T-helper 2 cell treated with Interferon-gamma antibody and Interleukin-4, amounts not matched to agents 5 μg/mL and 100 μg/mL, for 36 hours (primary cell): ENCODE data around the gene TENM4.

Source experiments
- DNase-seq: peaks from one replicate; pipeline ENCODE4 v3.0.0; 2021; ENCODE audit warnings: low spot score
- H3K27ac Mint-ChIP-seq: one replicate; pipeline ENCODE4 v1.8.0; 2021; ENCODE audit warnings: mild to moderate bottlenecking, mixed read lengths
- H3K27me3 Mint-ChIP-seq: one replicate; pipeline ENCODE4 v1.8.0; 2021; ENCODE audit warnings: low read depth, mixed read lengths
- H3K36me3 Mint-ChIP-seq: one replicate; pipeline ENCODE4 v1.8.0; 2021; ENCODE audit warnings: low read depth, mixed read lengths
- H3K4me1 Mint-ChIP-seq: one replicate; pipeline ENCODE4 v1.8.0; 2021; ENCODE audit warnings: low read depth, mixed read lengths
- H3K4me3 Mint-ChIP-seq: one replicate; pipeline ENCODE4 v1.8.0; 2022; ENCODE audit warnings: mild to moderate bottlenecking, moderate library complexity, mixed read lengths
- H3K9me3 Mint-ChIP-seq: one replicate; pipeline ENCODE4 v1.8.0; 2021; ENCODE audit warnings: mixed read lengths

TENM4 gene

GRCh38 chr11:79348976-79349682 lies 91.7 kb downstream of the TENM4 start:
- H3K27ac Mint-ChIP-seq: no peak overlapping the region
- H3K36me3 Mint-ChIP-seq: no peaks in the 10 kb centered on the region
- H3K4me1 Mint-ChIP-seq: no peaks in the 10 kb centered on the region
- no peaks in the 10 kb centered on the region for H3K27me3 Mint-ChIP-seq
- H3K9me3 Mint-ChIP-seq: no peaks in the 10 kb centered on the region
- DNase-seq: no peak
- no peak overlapping the region for H3K4me3 Mint-ChIP-seq

DNA sequence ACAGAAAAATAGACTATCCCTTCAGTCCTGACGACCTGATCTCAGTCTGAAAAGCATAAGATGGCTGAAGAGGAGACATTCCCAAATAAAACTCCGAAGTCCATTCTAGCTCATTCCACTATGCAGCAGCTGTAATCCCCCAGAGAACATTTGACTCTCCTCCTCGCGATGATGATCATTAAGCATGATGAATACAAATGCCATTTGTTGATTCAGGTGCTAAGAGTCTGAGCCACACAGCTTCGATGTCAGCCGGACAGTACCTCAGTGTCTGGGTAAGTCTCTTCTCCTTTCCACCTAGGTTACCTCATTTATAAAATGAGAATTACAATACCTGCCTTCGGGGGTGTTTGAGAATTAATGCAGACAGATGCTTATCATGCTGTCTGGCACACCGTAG lies 94.8 kb downstream of the TENM4 start:
- Mint-ChIP-seq H3K4me3 (no peak overlapping the region), H3K27ac (no peak overlapping the region)
- DNase-seq: no peak

GRCh38 chr11:79344753-79345294 lies 96.0 kb downstream of the TENM4 start:
- no peak for DNase-seq
- no peak overlapping the region for H3K27ac Mint-ChIP-seq
- H3K27me3 Mint-ChIP-seq: no peaks in the 10 kb centered on the region
- H3K4me1 Mint-ChIP-seq: no peaks in the 10 kb centered on the region
- H3K4me3 Mint-ChIP-seq: no peak overlapping the region
- H3K36me3 Mint-ChIP-seq: no peaks in the 10 kb centered on the region
- no peaks in the 10 kb centered on the region for H3K9me3 Mint-ChIP-seq

More for the DNA sequence above, 94.8 kb downstream of the TENM4 start:
- Mint-ChIP-seq H3K36me3 (no peaks in the 10 kb centered on the region), H3K4me1 (no peaks in the 10 kb centered on the region), H3K27me3 (no peaks in the 10 kb centered on the region), H3K9me3 (no peaks in the 10 kb centered on the region)

- H3K27ac Mint-ChIP-seq: no peak overlapping the region
- DNase-seq: no peak
- H3K9me3 Mint-ChIP-seq: no peaks in the 10 kb centered on the region
- no peaks in the 10 kb centered on the region for H3K27me3 Mint-ChIP-seq
- H3K4me1 Mint-ChIP-seq: no peaks in the 10 kb centered on the region
- no peak overlapping the region for H3K4me3 Mint-ChIP-seq
- H3K36me3 Mint-ChIP-seq: no peaks in the 10 kb centered on the region
Measured at GRCh38 chr11:79342686-79343085, 98.1 kb downstream of the TENM4 start.

- H3K9me3 Mint-ChIP-seq: no peaks in the 10 kb centered on the region
- H3K27ac Mint-ChIP-seq: no peak overlapping the region
- H3K27me3 Mint-ChIP-seq: no peaks in the 10 kb centered on the region
- H3K36me3 Mint-ChIP-seq: no peaks in the 10 kb centered on the region
- DNase-seq: no peak
- H3K4me1 Mint-ChIP-seq: no peaks in the 10 kb centered on the region
- no peak overlapping the region for H3K4me3 Mint-ChIP-seq
Measured at GRCh38 chr11:79342236-79342635, 98.6 kb downstream of the TENM4 start.

- no peaks in the 10 kb centered on the region for H3K9me3 Mint-ChIP-seq
- no peaks in the 10 kb centered on the region for H3K4me1 Mint-ChIP-seq
- H3K4me3 Mint-ChIP-seq: no peak overlapping the region
- H3K36me3 Mint-ChIP-seq: no peaks in the 10 kb centered on the region
- H3K27ac Mint-ChIP-seq: no peak overlapping the region
- DNase-seq: no peak
- H3K27me3 Mint-ChIP-seq: no peaks in the 10 kb centered on the region
Measured at GRCh38 chr11:79340535-79340934, 100.3 kb downstream of the TENM4 start.

DNA sequence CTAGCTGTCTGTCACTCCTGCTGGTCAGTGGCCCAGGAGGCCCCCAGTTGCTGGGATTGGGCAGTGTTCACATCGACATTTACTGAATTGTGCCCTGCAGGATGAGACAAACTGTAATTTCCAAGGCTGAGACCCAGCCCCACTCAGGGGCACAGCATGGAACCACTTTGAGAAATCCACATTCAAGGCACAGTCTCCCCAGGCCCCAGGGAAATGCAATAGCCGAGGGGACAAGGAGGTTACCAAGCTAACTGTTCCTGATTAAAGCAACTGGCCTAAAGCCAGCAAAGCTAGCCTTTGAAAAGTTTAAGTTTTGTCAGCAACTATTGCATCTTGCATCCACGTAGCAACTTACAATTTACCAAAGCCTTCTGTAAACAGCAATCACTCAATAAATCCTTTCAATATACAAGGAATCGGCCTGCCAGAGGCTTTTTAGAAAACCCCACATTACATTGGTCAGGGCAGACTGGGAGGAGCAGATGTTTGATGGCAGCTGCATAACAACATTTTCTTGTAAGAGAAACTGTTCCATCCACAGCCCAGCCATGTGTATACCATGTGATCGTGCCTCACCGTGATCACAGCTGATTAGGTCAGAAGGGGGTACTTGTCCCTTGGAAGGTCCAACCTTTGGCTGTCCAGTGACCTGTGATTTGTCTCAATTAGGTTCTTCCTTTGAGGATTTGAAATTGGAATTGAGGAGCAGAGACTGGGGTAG lies 103.9 kb downstream of the TENM4 start:
- no peak for DNase-seq
- H3K27me3 Mint-ChIP-seq: no peaks in the 10 kb centered on the region
- no peaks in the 10 kb centered on the region for H3K4me1 Mint-ChIP-seq
- no peak overlapping the region for H3K4me3 Mint-ChIP-seq
- no peaks in the 10 kb centered on the region for H3K9me3 Mint-ChIP-seq
- H3K36me3 Mint-ChIP-seq: no peaks in the 10 kb centered on the region
- no peak overlapping the region for H3K27ac Mint-ChIP-seq

DNA sequence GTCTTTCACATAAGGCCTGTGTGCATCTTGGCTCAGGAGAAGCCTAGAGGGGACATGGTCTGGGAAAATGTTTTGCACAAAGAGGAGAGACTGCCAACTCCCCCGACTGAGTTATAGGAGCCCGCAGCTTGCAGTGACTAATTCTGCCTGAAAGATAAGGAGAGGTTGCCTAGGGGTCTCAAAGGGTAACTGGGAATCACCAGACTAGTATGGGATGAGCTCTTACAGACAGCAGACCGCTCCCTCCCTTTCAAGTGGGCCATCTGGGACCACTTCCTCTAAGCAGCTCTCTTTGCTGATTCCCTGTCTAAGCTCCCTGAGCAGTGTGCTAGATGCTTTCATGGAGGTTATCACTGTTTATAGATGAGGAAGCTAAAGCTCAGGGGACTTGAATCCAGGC lies 105.1 kb downstream of the TENM4 start:
- Mint-ChIP-seq H3K27ac (no peak overlapping the region), H3K27me3 (no peaks in the 10 kb centered on the region), H3K36me3 (no peaks in the 10 kb centered on the region), H3K4me3 (no peak overlapping the region), H3K4me1 (no peaks in the 10 kb centered on the region), H3K9me3 (no peaks in the 10 kb centered on the region)
- DNase-seq: no peak

DNA sequence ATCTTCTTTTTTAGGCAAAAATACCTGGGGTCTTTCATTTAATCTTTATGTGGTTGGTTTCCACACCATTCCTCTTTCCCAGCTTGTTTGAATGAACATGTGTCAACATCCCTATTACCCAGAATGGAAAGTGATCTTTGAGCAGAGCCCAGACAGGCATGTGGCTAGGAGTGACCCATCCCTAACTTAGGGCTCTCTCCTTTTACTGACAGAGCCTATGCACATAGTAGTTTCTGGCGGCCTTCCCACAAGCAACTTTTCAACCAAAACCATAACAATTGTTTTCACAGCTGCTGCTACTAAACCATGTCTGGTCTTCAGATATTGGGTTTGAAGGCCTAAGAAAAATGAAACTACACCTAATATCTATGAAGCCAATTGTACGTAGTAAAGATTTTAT lies 107.5 kb downstream of the TENM4 start:
- no peak overlapping the region for H3K4me3 Mint-ChIP-seq
- DNase-seq: no peak
- H3K4me1 Mint-ChIP-seq: no peaks in the 10 kb centered on the region
- no peaks in the 10 kb centered on the region for H3K27me3 Mint-ChIP-seq
- H3K27ac Mint-ChIP-seq: no peak overlapping the region
- no peaks in the 10 kb centered on the region for H3K36me3 Mint-ChIP-seq
- no peaks in the 10 kb centered on the region for H3K9me3 Mint-ChIP-seq

GRCh38 chr11:79332017-79332416 lies 108.8 kb downstream of the TENM4 start:
- no peak for DNase-seq
- Mint-ChIP-seq H3K4me1 (no peaks in the 10 kb centered on the region), H3K36me3 (no peaks in the 10 kb centered on the region), H3K27ac (no peak overlapping the region), H3K9me3 (no peaks in the 10 kb centered on the region), H3K4me3 (no peak overlapping the region), H3K27me3 (no peaks in the 10 kb centered on the region)

DNA sequence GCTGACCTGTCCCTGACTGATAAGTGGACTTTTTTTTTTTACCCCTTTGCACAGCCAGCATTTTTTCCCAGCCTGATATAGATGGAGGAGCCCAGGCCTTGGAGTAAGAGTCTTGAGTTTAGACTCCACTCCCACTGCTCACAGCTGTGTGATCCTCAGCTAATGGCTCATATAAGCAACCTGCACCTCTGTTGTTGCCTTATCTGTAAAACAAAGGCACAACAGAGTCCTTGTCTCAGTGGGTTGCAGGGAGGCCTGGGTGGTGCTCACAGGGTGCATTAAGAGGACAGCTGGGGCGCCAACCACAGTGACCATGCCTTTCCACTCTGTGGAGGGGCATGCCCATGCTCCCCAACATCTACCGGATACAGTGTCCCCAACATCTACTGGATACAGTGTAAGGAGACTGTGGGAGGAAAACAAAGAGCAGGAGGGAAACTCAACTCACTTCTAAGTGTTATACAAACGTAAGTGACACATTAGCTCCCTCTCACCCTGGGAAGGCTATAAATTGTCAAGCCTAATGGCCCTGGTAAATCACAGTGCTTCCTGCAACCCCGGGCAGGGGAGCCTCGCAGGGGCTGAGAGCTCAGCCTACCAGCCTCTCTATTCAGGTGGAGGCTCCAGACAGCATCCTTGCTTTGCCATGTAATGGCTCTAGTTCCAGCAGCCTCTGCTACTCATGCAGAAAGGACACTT lies 109.5 kb downstream of the TENM4 start:
- no peaks in the 10 kb centered on the region for H3K9me3 Mint-ChIP-seq
- H3K4me1 Mint-ChIP-seq: no peaks in the 10 kb centered on the region
- no peaks in the 10 kb centered on the region for H3K36me3 Mint-ChIP-seq
- DNase-seq: no peak
- no peaks in the 10 kb centered on the region for H3K27me3 Mint-ChIP-seq
- H3K27ac Mint-ChIP-seq: no peak overlapping the region
- H3K4me3 Mint-ChIP-seq: no peak overlapping the region

GRCh38 chr11:79330651-79331050 lies 110.2 kb downstream of the TENM4 start:
- H3K4me1 Mint-ChIP-seq: no peaks in the 10 kb centered on the region
- no peaks in the 10 kb centered on the region for H3K9me3 Mint-ChIP-seq
- no peak for DNase-seq
- no peaks in the 10 kb centered on the region for H3K36me3 Mint-ChIP-seq
- H3K27ac Mint-ChIP-seq: no peak overlapping the region
- H3K27me3 Mint-ChIP-seq: no peaks in the 10 kb centered on the region
- H3K4me3 Mint-ChIP-seq: no peak overlapping the region

DNA sequence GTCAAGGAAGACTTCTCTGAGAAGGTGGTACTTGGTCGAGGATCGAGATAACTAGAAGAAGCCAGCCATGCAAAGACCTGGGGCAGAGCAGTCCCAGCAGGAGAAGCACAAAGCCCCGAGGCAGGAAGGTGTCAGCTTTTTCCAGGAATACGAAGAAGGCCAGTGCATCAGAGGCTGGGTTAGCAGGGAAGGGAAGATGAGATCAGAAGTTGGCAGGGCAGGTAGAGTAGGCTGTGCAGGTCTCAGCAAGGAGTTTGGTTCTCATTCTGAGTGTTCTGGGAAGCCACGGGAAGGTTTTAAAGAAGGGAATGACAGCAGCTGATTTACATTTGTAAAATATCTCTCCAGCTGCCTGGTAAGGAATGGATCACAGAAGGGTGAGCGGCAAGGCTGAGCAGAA lies 111.3 kb downstream of the TENM4 start:
- no peak overlapping the region for H3K27ac Mint-ChIP-seq
- no peaks in the 10 kb centered on the region for H3K9me3 Mint-ChIP-seq
- H3K27me3 Mint-ChIP-seq: no peaks in the 10 kb centered on the region
- no peaks in the 10 kb centered on the region for H3K4me1 Mint-ChIP-seq
- H3K36me3 Mint-ChIP-seq: no peaks in the 10 kb centered on the region
- no peak overlapping the region for H3K4me3 Mint-ChIP-seq
- no peak for DNase-seq

DNA sequence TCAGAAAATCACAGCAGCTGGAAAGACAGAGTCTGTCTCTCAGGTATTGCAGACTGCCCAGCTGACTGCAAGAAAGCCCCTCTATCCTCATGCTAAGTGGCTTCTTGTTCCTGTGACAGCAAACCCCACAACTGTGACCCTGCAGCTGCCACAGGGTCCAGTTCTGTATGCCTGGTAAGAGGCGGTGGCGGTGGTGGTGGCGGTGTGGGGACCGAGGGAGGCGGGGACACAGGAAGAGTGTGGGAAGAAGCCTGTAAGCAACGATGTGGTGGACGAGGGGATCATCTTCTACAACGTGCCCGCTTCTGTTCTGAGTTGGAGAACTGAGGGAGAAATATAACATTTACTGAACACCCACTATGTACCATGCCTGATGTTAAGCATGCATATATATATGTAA lies 112.4 kb downstream of the TENM4 start:
- Mint-ChIP-seq H3K36me3 (no peaks in the 10 kb centered on the region), H3K27ac (no peak overlapping the region), H3K9me3 (no peaks in the 10 kb centered on the region), H3K27me3 (no peaks in the 10 kb centered on the region), H3K4me3 (no peak overlapping the region), H3K4me1 (no peaks in the 10 kb centered on the region)
- DNase-seq: no peak
